ENCODE results near the gene AP3B2. TPM values are rescaled to one million over a fixed set of nuclear protein-coding genes. Genes with fewer than 3 reads are reported as not detected.

AP3B2 gene
- total and polyA plus RNA-seq, 4 donors, result 0.94 to 2.2 (median 1.2) TPM

- H3K9me3 ChIP-seq (ENCODE audit: control insufficient read depth in 4 of 4, insufficient read depth in 3 of 4, low read length in 3 of 4), result no peaks in the 10 kb centered on the region
- DNase-seq, result no peak
- TF ChIP-seq CTCF (IDR thresholded peaks at IDR 0.05; ENCODE audit: control extremely low read depth, extremely low read depth), result no peak
- WGBS, 2 donors, result 50 to 56% methylated on average over 3 of the region's 3 CpGs
- H3K36me3 ChIP-seq (ENCODE audit: control insufficient read depth in 4 of 4, insufficient read depth in 4 of 4, low read length in 4 of 4), result no peaks in the 10 kb centered on the region
- ATAC-seq (ENCODE audit: insufficient read depth, low FRiP score), result no peak
- H3K9ac ChIP-seq (ENCODE audit: insufficient read depth in 1 of 2, low read length in 2 of 2), result no peak overlapping the region
- H3K27me3 ChIP-seq (ENCODE audit: control insufficient read depth in 3 of 3, insufficient read depth in 3 of 3, low read length in 2 of 3), result peaks cover 7 to 76% (median 51%) of the 10 kb centered on the region in 3 donors
- H3K27ac ChIP-seq (ENCODE audit: low read depth in 1 of 2, low read length in 1 of 2), result no peak overlapping the region
- no peak overlapping the region for H3K4me3 ChIP-seq
- H3K4me1 ChIP-seq (ENCODE audit: control insufficient read depth in 5 of 5, insufficient read depth in 5 of 5, low read length in 5 of 5), result no peaks in the 10 kb centered on the region
Observed at GRCh38 chr15:82640672-82641071, 69.0 kb downstream of the AP3B2 start.

GRCh38 chr15:82635798-82636197 lies 73.9 kb downstream of the AP3B2 start:
- H3K9ac ChIP-seq (ENCODE audit: insufficient read depth in 1 of 2, low read length in 2 of 2), result no peak overlapping the region
- no peaks in the 10 kb centered on the region for H3K9me3 ChIP-seq (ENCODE audit: control insufficient read depth in 4 of 4, insufficient read depth in 3 of 4, low read length in 3 of 4)
- H3K27ac ChIP-seq (ENCODE audit: low read depth in 1 of 2, low read length in 1 of 2), result no peak overlapping the region
- TF ChIP-seq CTCF (IDR thresholded peaks at IDR 0.05; ENCODE audit: control extremely low read depth, extremely low read depth), result no peak
- peaks cover 0 to 41% (median 23%) of the 10 kb centered on the region in 3 donors for H3K27me3 ChIP-seq (ENCODE audit: control insufficient read depth in 3 of 3, insufficient read depth in 3 of 3, low read length in 2 of 3)
- no peak overlapping the region for H3K4me3 ChIP-seq
- DNase-seq (no peak), ATAC-seq (ENCODE audit: insufficient read depth, low FRiP score) (no peak)
- no peaks in the 10 kb centered on the region for H3K36me3 ChIP-seq (ENCODE audit: control insufficient read depth in 4 of 4, insufficient read depth in 4 of 4, low read length in 4 of 4)
- no peaks in the 10 kb centered on the region for H3K4me1 ChIP-seq (ENCODE audit: control insufficient read depth in 5 of 5, insufficient read depth in 5 of 5, low read length in 5 of 5)
- 26 to 47% methylated on average over 2 of the region's 2 CpGs for WGBS, 2 donors

- ATAC-seq (ENCODE audit: insufficient read depth, low FRiP score), result no peak
- Histone ChIP-seq H3K27me3 (ENCODE audit: control insufficient read depth in 3 of 3, insufficient read depth in 3 of 3, low read length in 2 of 3) (peaks cover 0 to 15% (median 5%) of the 10 kb centered on the region in 3 donors), H3K27ac (ENCODE audit: low read depth in 1 of 2, low read length in 1 of 2) (no peak overlapping the region), H3K9me3 (ENCODE audit: control insufficient read depth in 4 of 4, insufficient read depth in 3 of 4, low read length in 3 of 4) (no peaks in the 10 kb centered on the region), H3K9ac (ENCODE audit: insufficient read depth in 1 of 2, low read length in 2 of 2) (no peak overlapping the region), H3K36me3 (ENCODE audit: control insufficient read depth in 4 of 4, insufficient read depth in 4 of 4, low read length in 4 of 4) (no peaks in the 10 kb centered on the region), H3K4me1 (ENCODE audit: control insufficient read depth in 5 of 5, insufficient read depth in 5 of 5, low read length in 5 of 5) (no peaks in the 10 kb centered on the region), H3K4me3 (no peak overlapping the region)
- 64 to 79% methylated on average over 4 of the region's 4 CpGs for WGBS, 2 donors
- DNase-seq, result no peak
- TF ChIP-seq CTCF (IDR thresholded peaks at IDR 0.05; ENCODE audit: control extremely low read depth, extremely low read depth), result no peak
Observed at GRCh38 chr15:82630033-82630432, 79.6 kb downstream of the AP3B2 start.

- no peak overlapping the region for H3K27ac ChIP-seq (ENCODE audit: low read depth in 1 of 2, low read length in 1 of 2)
- H3K36me3 ChIP-seq (ENCODE audit: control insufficient read depth in 4 of 4, insufficient read depth in 4 of 4, low read length in 4 of 4), result no peaks in the 10 kb centered on the region
- no peaks in the 10 kb centered on the region for H3K27me3 ChIP-seq (ENCODE audit: control insufficient read depth in 3 of 3, insufficient read depth in 3 of 3, low read length in 2 of 3)
- DNase-seq (no peak), ATAC-seq (ENCODE audit: insufficient read depth, low FRiP score) (no peak)
- no peak for TF ChIP-seq CTCF (IDR thresholded peaks at IDR 0.05; ENCODE audit: control extremely low read depth, extremely low read depth)
- H3K4me3 ChIP-seq, result no peak overlapping the region
- 82 to 85% methylated on average over 4 of the region's 4 CpGs for WGBS, 2 donors
- no peak overlapping the region for H3K9ac ChIP-seq (ENCODE audit: insufficient read depth in 1 of 2, low read length in 2 of 2)
- no peaks in the 10 kb centered on the region for H3K9me3 ChIP-seq (ENCODE audit: control insufficient read depth in 4 of 4, insufficient read depth in 3 of 4, low read length in 3 of 4)
- no peaks in the 10 kb centered on the region for H3K4me1 ChIP-seq (ENCODE audit: control insufficient read depth in 5 of 5, insufficient read depth in 5 of 5, low read length in 5 of 5)
Observed at GRCh38 chr15:82625136-82625535, 84.5 kb downstream of the AP3B2 start.
